ENCODE results near the gene ST6GAL1. TPM values are rescaled to one million over a fixed set of nuclear protein-coding genes. Genes with fewer than 3 reads are reported as not detected.
A peak's percentile ranks its signal among the peaks of the same experiment; 100 is the strongest.

The ST6GAL1 gene
- total and polyA plus RNA-seq, 4 donors, result 15.1 to 113 (median 60.4) TPM

- H3K9ac ChIP-seq (ENCODE audit: insufficient read depth in 1 of 2, low read length in 2 of 2), result no peak overlapping the region
- no peaks in the 10 kb centered on the region for H3K27me3 ChIP-seq (ENCODE audit: control insufficient read depth in 3 of 3, insufficient read depth in 3 of 3, low read length in 2 of 3)
- no peak overlapping the region for H3K27ac ChIP-seq (ENCODE audit: low read depth in 1 of 2, low read length in 1 of 2)
- H3K36me3 ChIP-seq (ENCODE audit: control insufficient read depth in 4 of 4, insufficient read depth in 4 of 4, low read length in 4 of 4), result peaks cover 0 to 15% (median 0%) of the 10 kb centered on the region in 4 donors
- no peak for TF ChIP-seq CTCF (IDR thresholded peaks at IDR 0.05; ENCODE audit: control extremely low read depth, extremely low read depth)
- 94 to 95% methylated on average over 2 of the region's 2 CpGs for WGBS, 2 donors
- DNase-seq (no peak), ATAC-seq (ENCODE audit: insufficient read depth, low FRiP score) (no peak)
- H3K4me3 ChIP-seq, result no peak overlapping the region
- peaks cover 0 to 12% (median 0%) of the 10 kb centered on the region in 5 donors for H3K4me1 ChIP-seq (ENCODE audit: control insufficient read depth in 5 of 5, insufficient read depth in 5 of 5, low read length in 5 of 5)
- H3K9me3 ChIP-seq (ENCODE audit: control insufficient read depth in 4 of 4, insufficient read depth in 3 of 4, low read length in 3 of 4), result no peaks in the 10 kb centered on the region
Measured at GRCh38 chr3:186978712-186979111, 48.4 kb downstream of the ST6GAL1 start.

GRCh38 chr3:186979852-186980251 is 49.5 kb downstream of the ST6GAL1 start:
- ATAC-seq (ENCODE audit: insufficient read depth, low FRiP score), result no peak
- Histone ChIP-seq H3K4me3 (no peak overlapping the region), H3K4me1 (ENCODE audit: control insufficient read depth in 5 of 5, insufficient read depth in 5 of 5, low read length in 5 of 5) (peaks cover 0 to 9% (median 0%) of the 10 kb centered on the region in 5 donors), H3K36me3 (ENCODE audit: control insufficient read depth in 4 of 4, insufficient read depth in 4 of 4, low read length in 4 of 4) (peaks cover 0 to 12% (median 0%) of the 10 kb centered on the region in 4 donors), H3K27ac (ENCODE audit: low read depth in 1 of 2, low read length in 1 of 2) (no peak overlapping the region), H3K27me3 (ENCODE audit: control insufficient read depth in 3 of 3, insufficient read depth in 3 of 3, low read length in 2 of 3) (no peaks in the 10 kb centered on the region), H3K9me3 (ENCODE audit: control insufficient read depth in 4 of 4, insufficient read depth in 3 of 4, low read length in 3 of 4) (peaks cover 0 to 2% (median 0%) of the 10 kb centered on the region in 4 donors), H3K9ac (ENCODE audit: insufficient read depth in 1 of 2, low read length in 2 of 2) (no peak overlapping the region)
- no peak for TF ChIP-seq CTCF (IDR thresholded peaks at IDR 0.05; ENCODE audit: control extremely low read depth, extremely low read depth)
- WGBS, 2 donors, result 94% methylated on average over 3 of the region's 3 CpGs
- no peak for DNase-seq

GRCh38 chr3:186980989-186981388 is 50.7 kb downstream of the ST6GAL1 start:
- no peak overlapping the region for H3K9ac ChIP-seq (ENCODE audit: insufficient read depth in 1 of 2, low read length in 2 of 2)
- no peak for TF ChIP-seq CTCF (IDR thresholded peaks at IDR 0.05; ENCODE audit: control extremely low read depth, extremely low read depth)

GRCh38 chr3:186983659-186984058 is 53.3 kb downstream of the ST6GAL1 start:
- no peak for ATAC-seq (ENCODE audit: insufficient read depth, low FRiP score)
- Histone ChIP-seq H3K9me3 (ENCODE audit: control insufficient read depth in 4 of 4, insufficient read depth in 3 of 4, low read length in 3 of 4) (peaks cover 0 to 2% (median 0%) of the 10 kb centered on the region in 4 donors), H3K27me3 (ENCODE audit: control insufficient read depth in 3 of 3, insufficient read depth in 3 of 3, low read length in 2 of 3) (no peaks in the 10 kb centered on the region), H3K27ac (ENCODE audit: low read depth in 1 of 2, low read length in 1 of 2) (no peak overlapping the region), H3K9ac (ENCODE audit: insufficient read depth in 1 of 2, low read length in 2 of 2) (no peak overlapping the region), H3K4me3 (no peak overlapping the region), H3K36me3 (ENCODE audit: control insufficient read depth in 4 of 4, insufficient read depth in 4 of 4, low read length in 4 of 4) (peaks cover 0 to 3% (median 0%) of the 10 kb centered on the region in 4 donors), H3K4me1 (ENCODE audit: control insufficient read depth in 5 of 5, insufficient read depth in 5 of 5, low read length in 5 of 5) (peaks cover 0 to 12% (median 0%) of the 10 kb centered on the region in 5 donors)
- DNase-seq, result no peak
- no peak for TF ChIP-seq CTCF (IDR thresholded peaks at IDR 0.05; ENCODE audit: control extremely low read depth, extremely low read depth)
- WGBS, 2 donors, result 76 to 86% methylated on average over 4 of the region's 4 CpGs

More at GRCh38 chr3:186980989-186981388, 50.7 kb downstream of the ST6GAL1 start:
- H3K9me3 ChIP-seq (ENCODE audit: control insufficient read depth in 4 of 4, insufficient read depth in 3 of 4, low read length in 3 of 4), result peaks cover 0 to 2% (median 0%) of the 10 kb centered on the region in 4 donors
- H3K4me1 ChIP-seq (ENCODE audit: control insufficient read depth in 5 of 5, insufficient read depth in 5 of 5, low read length in 5 of 5), result peaks cover 0 to 11% (median 0%) of the 10 kb centered on the region in 5 donors
- DNase-seq (no peak), ATAC-seq (ENCODE audit: insufficient read depth, low FRiP score) (no peak)
- H3K27me3 ChIP-seq (ENCODE audit: control insufficient read depth in 3 of 3, insufficient read depth in 3 of 3, low read length in 2 of 3), result no peaks in the 10 kb centered on the region
- whole genome bisulfite sequencing, 2 donors, result 95 to 100% methylated on average over 2 of the region's 2 CpGs
- peak overlapping the region in 1 of 2 donors; percentile 22 for H3K27ac ChIP-seq (ENCODE audit: low read depth in 1 of 2, low read length in 1 of 2)
- H3K4me3 ChIP-seq, result no peak overlapping the region
- peaks cover 0 to 7% (median 0%) of the 10 kb centered on the region in 4 donors for H3K36me3 ChIP-seq (ENCODE audit: control insufficient read depth in 4 of 4, insufficient read depth in 4 of 4, low read length in 4 of 4)

All from lung (tissue), 12 donors.